Chondrocyte (in vitro differentiated cells): Measurements from ENCODE around the gene MUSK. TPM values are rescaled to one million over a fixed set of nuclear protein-coding genes. Genes with fewer than 3 reads are reported as not detected.

Source experiments
- DNase-seq: peaks from one replicate; pipeline ENCODE4 v3.0.0; 2021; ENCODE audit warnings: mixed read lengths, low spot score
- H3K27ac Mint-ChIP-seq: one replicate; pipeline ENCODE4 v1.8.0; 2021; ENCODE audit warnings: mild to moderate bottlenecking, moderate library complexity, mixed read lengths; ENCODE audit not compliant: unreplicated experiment
- H3K27me3 Mint-ChIP-seq: 2 replicates; pipeline ENCODE4 v1.8.0; 2021; ENCODE audit warnings: low read depth, mixed read lengths
- H3K36me3 Mint-ChIP-seq: 2 replicates; pipeline ENCODE4 v1.8.0; 2021; ENCODE audit warnings: low read depth, mixed read lengths
- H3K4me1 Mint-ChIP-seq: 2 replicates; pipeline ENCODE4 v1.8.0; 2021; ENCODE audit warnings: low read depth, mild to moderate bottlenecking, mixed read lengths
- H3K4me3 Mint-ChIP-seq: one replicate; pipeline ENCODE4 v1.8.0; 2021; ENCODE audit warnings: mild to moderate bottlenecking, moderate library complexity, mixed read lengths; ENCODE audit not compliant: unreplicated experiment
- H3K9me3 Mint-ChIP-seq: 2 replicates; pipeline ENCODE4 v1.8.0; 2021; ENCODE audit warnings: low read depth, mixed read lengths
- total RNA-seq: library from RNA; stranded (reverse); gene quantifications from 3 replicates; pipeline ENCODE4 v1.2.1, GENCODE V29; 2021
- TF ChIP-seq, protein P1 (sequence below): fragments of 200-600 bp; sonication (generic); IDR thresholded peaks from 2 replicates; pipeline ENCODE4 v1.5.0; 2021; ENCODE audit warnings: antibody characterized with exemption, mild to moderate bottlenecking, moderate library complexity

The MUSK gene
- total RNA-seq, 1 donor from 2014 or later, result not detected

DNA sequence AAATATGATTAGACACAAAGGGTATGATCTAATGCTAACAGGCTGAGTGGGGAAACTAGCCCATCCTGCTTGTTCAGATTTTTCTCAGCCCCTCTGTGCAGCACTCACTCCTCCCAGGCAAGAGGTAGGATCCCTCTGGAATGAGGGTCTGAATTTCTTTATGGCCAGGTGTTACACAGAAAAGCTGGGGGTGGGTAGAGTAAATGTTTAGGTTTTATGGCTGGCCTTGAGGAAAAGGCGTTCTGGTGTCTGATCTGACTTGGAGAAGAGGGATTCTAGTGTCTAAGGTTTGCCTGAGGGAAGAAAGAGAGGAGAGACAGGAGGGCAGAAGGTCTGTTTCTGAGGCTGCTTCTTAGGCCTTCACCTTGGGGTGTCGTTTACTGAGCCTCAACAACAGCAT is 97.3 kb downstream of the MUSK start:
- Mint-ChIP-seq H3K9me3 (no peaks in the 10 kb centered on the region), H3K4me3 (no peak overlapping the region), H3K27ac (no peak overlapping the region), H3K27me3 (no peaks in the 10 kb centered on the region), H3K4me1 (peaks cover 9% of the 10 kb centered on the region), H3K36me3 (no peaks in the 10 kb centered on the region)
- TF ChIP-seq, protein P1, sequence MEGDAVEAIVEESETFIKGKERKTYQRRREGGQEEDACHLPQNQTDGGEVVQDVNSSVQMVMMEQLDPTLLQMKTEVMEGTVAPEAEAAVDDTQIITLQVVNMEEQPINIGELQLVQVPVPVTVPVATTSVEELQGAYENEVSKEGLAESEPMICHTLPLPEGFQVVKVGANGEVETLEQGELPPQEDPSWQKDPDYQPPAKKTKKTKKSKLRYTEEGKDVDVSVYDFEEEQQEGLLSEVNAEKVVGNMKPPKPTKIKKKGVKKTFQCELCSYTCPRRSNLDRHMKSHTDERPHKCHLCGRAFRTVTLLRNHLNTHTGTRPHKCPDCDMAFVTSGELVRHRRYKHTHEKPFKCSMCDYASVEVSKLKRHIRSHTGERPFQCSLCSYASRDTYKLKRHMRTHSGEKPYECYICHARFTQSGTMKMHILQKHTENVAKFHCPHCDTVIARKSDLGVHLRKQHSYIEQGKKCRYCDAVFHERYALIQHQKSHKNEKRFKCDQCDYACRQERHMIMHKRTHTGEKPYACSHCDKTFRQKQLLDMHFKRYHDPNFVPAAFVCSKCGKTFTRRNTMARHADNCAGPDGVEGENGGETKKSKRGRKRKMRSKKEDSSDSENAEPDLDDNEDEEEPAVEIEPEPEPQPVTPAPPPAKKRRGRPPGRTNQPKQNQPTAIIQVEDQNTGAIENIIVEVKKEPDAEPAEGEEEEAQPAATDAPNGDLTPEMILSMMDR, result no peak
- DNase-seq, result no peak

DNA sequence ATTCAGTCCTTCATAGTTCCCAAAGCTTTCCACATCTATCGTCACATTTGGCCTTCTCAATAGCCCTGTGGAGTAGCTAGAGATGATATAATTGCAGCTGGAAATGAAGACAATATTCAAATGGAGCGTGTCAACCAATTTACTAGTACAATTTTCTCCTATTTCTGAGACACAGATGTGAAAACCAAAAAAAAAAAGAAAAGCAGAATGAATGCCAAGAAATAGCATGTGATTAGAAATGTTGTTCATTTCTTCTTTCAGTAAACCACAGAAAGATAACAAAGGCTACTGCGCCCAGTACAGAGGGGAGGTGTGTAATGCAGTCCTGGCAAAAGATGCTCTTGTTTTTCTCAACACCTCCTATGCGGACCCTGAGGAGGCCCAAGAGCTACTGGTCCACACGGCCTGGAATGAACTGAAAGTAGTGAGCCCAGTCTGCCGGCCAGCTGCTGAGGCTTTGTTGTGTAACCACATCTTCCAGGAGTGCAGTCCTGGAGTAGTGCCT is 99.0 kb downstream of the MUSK start:
- Mint-ChIP-seq H3K27me3 (no peaks in the 10 kb centered on the region), H3K9me3 (no peaks in the 10 kb centered on the region), H3K4me1 (peaks cover 9% of the 10 kb centered on the region), H3K36me3 (no peaks in the 10 kb centered on the region), H3K27ac (no peak overlapping the region), H3K4me3 (no peak overlapping the region)
- TF ChIP-seq, protein P1, result no peak
- DNase-seq, result no peak

DNA sequence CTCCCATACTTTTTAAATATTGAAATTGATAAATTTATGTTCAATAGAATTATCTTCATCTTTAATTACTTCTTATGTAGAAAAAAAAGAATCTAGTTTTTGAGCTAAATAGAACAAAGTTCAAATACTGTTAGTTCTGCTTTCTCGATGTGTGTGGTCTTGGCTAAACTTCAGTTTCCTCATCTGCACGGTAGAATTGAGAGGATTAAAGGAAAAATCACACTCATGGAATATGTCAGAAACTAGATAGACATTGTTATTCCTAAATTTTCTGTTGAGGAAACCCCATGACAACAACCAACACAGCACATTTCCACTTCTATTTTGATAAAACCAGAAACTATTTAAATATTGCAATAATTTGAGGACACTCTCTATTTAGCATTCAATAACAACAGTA is 100.3 kb downstream of the MUSK start:
- Mint-ChIP-seq H3K4me3 (no peak overlapping the region), H3K9me3 (peaks cover under 1% of the 10 kb centered on the region), H3K27me3 (no peaks in the 10 kb centered on the region), H3K4me1 (peaks cover 5% of the 10 kb centered on the region), H3K36me3 (no peaks in the 10 kb centered on the region), H3K27ac (no peak overlapping the region)
- TF ChIP-seq, protein P1, result no peak
- no peak for DNase-seq

DNA sequence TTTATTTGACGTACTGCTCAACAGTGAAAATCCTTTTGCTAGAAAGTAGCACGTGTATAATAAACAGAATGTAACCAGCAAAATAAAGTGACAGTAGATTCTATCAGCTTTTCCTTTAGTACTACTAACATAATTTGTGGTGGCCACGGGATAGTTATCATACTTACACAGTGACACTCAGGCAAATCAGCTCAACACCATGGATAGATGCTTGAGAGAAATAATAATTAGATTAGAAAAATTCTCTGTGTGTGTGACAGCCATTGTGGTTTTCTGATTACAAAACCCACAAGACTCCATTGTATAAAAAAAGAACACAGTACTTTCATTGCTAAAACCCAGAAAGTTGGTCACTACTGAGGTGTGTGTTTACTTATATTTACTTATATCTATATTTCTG is 101.1 kb downstream of the MUSK start:
- Mint-ChIP-seq H3K36me3 (no peaks in the 10 kb centered on the region), H3K27me3 (no peaks in the 10 kb centered on the region), H3K9me3 (peaks cover 3% of the 10 kb centered on the region), H3K4me1 (peaks cover 5% of the 10 kb centered on the region), H3K4me3 (no peak overlapping the region), H3K27ac (no peak overlapping the region)
- no peak for DNase-seq
- TF ChIP-seq, protein P1, result no peak

DNA sequence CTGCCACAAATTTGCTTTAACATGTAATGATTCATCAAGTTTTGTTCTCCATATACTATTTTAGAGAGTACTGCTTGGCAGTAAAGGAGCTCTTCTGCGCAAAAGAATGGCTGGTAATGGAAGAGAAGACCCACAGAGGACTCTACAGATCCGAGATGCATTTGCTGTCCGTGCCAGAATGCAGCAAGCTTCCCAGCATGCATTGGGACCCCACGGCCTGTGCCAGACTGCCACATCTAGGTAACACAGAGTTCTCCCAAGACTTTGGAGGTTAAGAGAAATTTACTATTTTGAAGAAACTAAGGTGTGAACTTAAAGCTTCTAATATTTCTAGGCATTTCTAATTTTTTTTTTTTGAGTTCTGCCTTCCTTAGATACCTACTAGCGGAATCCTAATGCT is 107.1 kb downstream of the MUSK start:
- Mint-ChIP-seq H3K4me1 (peaks cover 22% of the 10 kb centered on the region), H3K36me3 (no peaks in the 10 kb centered on the region), H3K9me3 (peaks cover 3% of the 10 kb centered on the region), H3K27me3 (no peaks in the 10 kb centered on the region), H3K27ac (no peak overlapping the region), H3K4me3 (no peak overlapping the region)
- TF ChIP-seq, protein P1, result no peak
- no peak for DNase-seq
